Trophoblast cell (in vitro differentiated cells and primary cell): ENCODE results near the gene ATF7IP.

Experiments
- DNase-seq, 2 donors: peaks; one replicate each; pipeline ENCODE4 v3.0.0-alpha.2; 2016
- H2AFZ ChIP-seq: 2 replicates; pipeline ENCODE4 v1.6.1; 2013; ENCODE audit warnings: low read length, moderate library complexity, mild to moderate bottlenecking; ENCODE audit not compliant: insufficient read depth, poor library complexity
- H2AK5ac ChIP-seq: 2 replicates; pipeline ENCODE4 v1.6.1; 2013; ENCODE audit warnings: mild to moderate bottlenecking, low read length
- H2BK120ac ChIP-seq: 2 replicates; pipeline ENCODE4 v1.6.1; 2013; ENCODE audit warnings: low read length, mild to moderate bottlenecking, moderate library complexity; ENCODE audit not compliant: insufficient read depth, poor library complexity
- H2BK12ac ChIP-seq: 2 replicates; pipeline ENCODE4 v1.6.1; 2013; ENCODE audit warnings: mild to moderate bottlenecking, low read length, moderate library complexity
- H2BK5ac ChIP-seq: 2 replicates; pipeline ENCODE4 v1.6.1; 2013; ENCODE audit warnings: low read length, low read depth, moderate library complexity, mild to moderate bottlenecking; ENCODE audit not compliant: poor library complexity
- H3K14ac ChIP-seq: 2 replicates; pipeline ENCODE4 v1.6.1; 2013; ENCODE audit warnings: mild to moderate bottlenecking, low read length
- H3K18ac ChIP-seq: 2 replicates; pipeline ENCODE4 v1.6.1; 2013; ENCODE audit warnings: mild to moderate bottlenecking, low read length
- H3K23ac ChIP-seq: 2 replicates; pipeline ENCODE4 v1.6.1; 2013; ENCODE audit warnings: low read length
- H3K27ac ChIP-seq: 2 replicates; pipeline ENCODE4 v1.5.1; 2013; ENCODE audit warnings: low read depth, mild to moderate bottlenecking, inconsistent platforms, low read length, moderate library complexity
- H3K27me3 ChIP-seq: 2 replicates; pipeline ENCODE4 v1.6.1; 2013; ENCODE audit warnings: inconsistent platforms, mild to moderate bottlenecking, low read length, moderate library complexity; ENCODE audit not compliant: insufficient read depth
- H3K36me3 ChIP-seq, 2 experiments: 1 replicate in 1 of 2; 2 replicates in 1 of 2; pipeline ENCODE4 v1.6.1; 2013; ENCODE audit warnings: low read length in 2 of 2, mild to moderate bottlenecking in 2 of 2, moderate library complexity in 1 of 2; ENCODE audit not compliant: insufficient read depth in 2 of 2, control insufficient read depth in 1 of 2
- H3K4ac ChIP-seq: 2 replicates; pipeline ENCODE4 v1.6.1; 2013; ENCODE audit warnings: low read depth, mild to moderate bottlenecking, low read length, moderate library complexity
- H3K4me1 ChIP-seq, 2 experiments: 1 replicate in 1 of 2; 2 replicates in 1 of 2; pipeline ENCODE4 v1.6.1; 2013; ENCODE audit warnings: low read length in 2 of 2, mild to moderate bottlenecking in 2 of 2, moderate library complexity in 1 of 2; ENCODE audit not compliant: insufficient read depth in 2 of 2, control insufficient read depth in 1 of 2
- H3K4me2 ChIP-seq: 2 replicates; pipeline ENCODE4 v1.6.1; 2013; ENCODE audit warnings: inconsistent platforms, mild to moderate bottlenecking, low read length, moderate library complexity
- H3K4me3 ChIP-seq: 2 replicates; pipeline ENCODE4 v1.5.1; 2013; ENCODE audit warnings: mild to moderate bottlenecking, low read depth, low read length, inconsistent platforms
- H3K79me1 ChIP-seq: one replicate; pipeline ENCODE4 v1.6.1; 2013; ENCODE audit warnings: low read length
- H3K79me2 ChIP-seq: 2 replicates; pipeline ENCODE4 v1.6.1; 2013; ENCODE audit warnings: low read length, mild to moderate bottlenecking; ENCODE audit not compliant: control insufficient read depth, insufficient read depth, poor library complexity
- H3K9ac ChIP-seq: 2 replicates; pipeline ENCODE4 v1.6.1; 2013; ENCODE audit warnings: mild to moderate bottlenecking, low read length
- H3K9me3 ChIP-seq: 2 replicates; pipeline ENCODE4 v1.6.1; 2013; ENCODE audit warnings: low read depth, mild to moderate bottlenecking, control low read depth, inconsistent platforms, low read length; ENCODE audit not compliant: insufficient read depth
- H4K12ac ChIP-seq: 2 replicates; pipeline ENCODE4 v1.6.1; 2013; ENCODE audit warnings: low read depth, mild to moderate bottlenecking, low read length, moderate library complexity
- H4K8ac ChIP-seq: 2 replicates; pipeline ENCODE4 v1.6.1; 2013; ENCODE audit warnings: low read depth, mild to moderate bottlenecking, low read length, moderate library complexity
- H4K91ac ChIP-seq: one replicate; pipeline ENCODE4 v1.6.1; 2013; ENCODE audit warnings: low read depth, mild to moderate bottlenecking, low read length, moderate library complexity
- WGBS: extraction: QIAGEN DNeasy Blood & Tissue Kit; methylation state at CpG from one replicate; pipeline ENCODE4 v1.1.7; 2013; ENCODE audit warnings: missing lambda C conversion rate; ENCODE audit not compliant: insufficient read length, insufficient coverage; ENCODE audit errors: extremely low coverage; 5-methylcytosine and 5-hydroxymethylcytosine counted together

Gene ATF7IP

GRCh38 chr12:14545144-14546124 is 180.0 kb downstream of the ATF7IP start:
- Histone ChIP-seq H2AFZ (no peak overlapping the region), H3K18ac (no peak overlapping the region), H3K9ac (no peak overlapping the region), H2BK12ac (no peak overlapping the region), H3K4me1 (no peaks in the 10 kb centered on the region), H3K4ac (no peak overlapping the region), H3K4me3 (no peak overlapping the region), H3K4me2 (no peak overlapping the region), H4K12ac (no peak overlapping the region), H2BK120ac (no peak overlapping the region), H3K79me2 (no peaks in the 10 kb centered on the region), H2BK5ac (no peak overlapping the region), H2AK5ac (no peak overlapping the region), H3K23ac (no peak overlapping the region), H4K91ac (no peak overlapping the region), H3K36me3 (no peaks in the 10 kb centered on the region), H3K79me1 (no peaks in the 10 kb centered on the region), H3K9me3 (no peaks in the 10 kb centered on the region), H3K27me3 (no peaks in the 10 kb centered on the region), H4K8ac (no peak overlapping the region), H3K14ac (no peak overlapping the region), H3K27ac (no peak overlapping the region)
- WGBS: no CpG with 5 or more reads among the region's 7 CpGs
- no peak for DNase-seq

DNA sequence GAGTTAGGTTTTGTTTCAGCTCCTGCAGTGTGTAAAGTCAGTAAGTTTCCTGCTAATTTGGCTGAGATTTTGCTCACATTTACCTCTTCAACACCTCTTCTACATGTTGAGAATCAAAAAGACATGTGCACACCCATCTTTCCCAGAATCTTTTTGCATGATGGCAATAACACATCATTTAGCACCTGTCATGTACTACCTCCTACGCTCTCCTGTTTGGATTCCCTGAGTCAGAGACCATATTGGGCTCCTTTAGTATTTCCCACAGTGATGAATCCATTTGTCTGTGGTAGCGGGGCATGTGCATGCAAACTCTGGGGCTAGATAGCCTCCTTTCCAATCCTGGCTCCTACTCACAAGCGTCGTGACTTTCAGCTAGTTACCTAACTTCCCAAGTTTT is 182.1 kb downstream of the ATF7IP start:
- Histone ChIP-seq H3K36me3 (no peaks in the 10 kb centered on the region), H3K27me3 (no peaks in the 10 kb centered on the region), H4K91ac (no peak overlapping the region), H2BK12ac (no peak overlapping the region), H3K14ac (no peak overlapping the region), H3K4me3 (no peak overlapping the region), H3K9ac (no peak overlapping the region), H3K23ac (no peak overlapping the region), H3K79me1 (no peaks in the 10 kb centered on the region), H4K12ac (no peak overlapping the region), H4K8ac (no peak overlapping the region), H3K9me3 (no peaks in the 10 kb centered on the region), H3K4me2 (no peak overlapping the region), H3K79me2 (no peaks in the 10 kb centered on the region), H3K27ac (no peak overlapping the region), H2AK5ac (no peak overlapping the region), H2BK120ac (no peak overlapping the region), H3K4ac (no peak overlapping the region), H2AFZ (no peak overlapping the region), H2BK5ac (no peak overlapping the region), H3K18ac (no peak overlapping the region), H3K4me1 (no peaks in the 10 kb centered on the region)
- DNase-seq: no peak
- no CpG with 5 or more reads among the region's 4 CpGs for WGBS

- Histone ChIP-seq H3K79me2 (no peaks in the 10 kb centered on the region), H3K27me3 (no peaks in the 10 kb centered on the region), H4K8ac (no peak overlapping the region), H3K4me2 (no peak overlapping the region), H3K9me3 (no peaks in the 10 kb centered on the region), H3K36me3 (no peaks in the 10 kb centered on the region), H2BK12ac (no peak overlapping the region), H3K23ac (no peak overlapping the region), H4K91ac (no peak overlapping the region), H3K27ac (no peak overlapping the region), H3K14ac (no peak overlapping the region), H2BK5ac (no peak overlapping the region), H3K4me3 (no peak overlapping the region), H2AFZ (no peak overlapping the region), H3K79me1 (no peaks in the 10 kb centered on the region), H4K12ac (no peak overlapping the region), H3K4me1 (no peaks in the 10 kb centered on the region), H2AK5ac (no peak overlapping the region), H3K18ac (no peak overlapping the region), H3K4ac (no peak overlapping the region), H3K9ac (no peak overlapping the region), H2BK120ac (no peak overlapping the region)
- no peak for DNase-seq
- WGBS: no CpG with 5 or more reads among the region's 6 CpGs
These were observed 183.1 kb downstream of the ATF7IP start for GRCh38 chr12:14548609-14549008.
